ENCODE measurements around the gene KLF13. TPM values are rescaled to one million over a fixed set of nuclear protein-coding genes. Genes with fewer than 3 reads are reported as not detected.

KLF13 gene
- total RNA-seq, 1 donor from 2014 or later = 42.7 TPM

DNA sequence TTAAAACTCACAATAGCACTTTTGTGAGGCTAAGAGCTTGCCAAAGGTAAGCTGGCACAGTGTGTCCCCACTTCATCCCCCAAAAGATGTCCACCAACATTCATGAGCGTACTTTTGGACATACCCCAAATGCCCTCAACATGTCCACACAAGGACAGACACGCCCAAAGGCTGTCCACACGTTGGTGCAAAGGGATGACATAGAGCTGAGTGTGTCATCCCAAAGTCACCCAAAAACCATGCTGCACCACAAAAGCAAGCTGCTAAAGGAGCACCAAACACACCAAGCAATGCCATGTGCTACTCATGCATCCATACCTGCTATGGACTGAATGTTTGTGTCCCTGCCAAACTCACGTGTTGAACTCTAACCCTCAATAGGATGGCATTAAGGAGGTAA, 57.9 kb downstream of the KLF13 start:
- ATAC-seq = peak; percentile 41

DNA sequence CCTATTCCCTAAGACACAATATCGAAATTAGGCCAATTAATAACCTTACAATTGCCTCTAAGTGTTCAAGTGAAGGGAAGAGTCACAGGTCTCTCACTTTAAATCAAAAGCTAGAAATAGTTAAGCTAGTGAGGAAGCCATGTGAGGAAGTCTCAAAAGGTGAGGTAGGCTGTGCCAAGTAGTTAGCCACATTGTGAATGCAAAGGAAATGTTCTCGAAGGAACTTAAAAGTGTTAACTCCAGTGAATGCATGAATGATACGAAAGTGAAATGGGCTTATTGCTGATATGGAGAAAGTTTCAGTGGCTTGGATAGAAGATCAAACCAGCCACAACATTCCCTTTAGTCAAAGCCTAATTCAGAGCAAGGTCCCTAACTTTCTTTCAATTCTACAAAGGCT, 59.1 kb downstream of the KLF13 start:
- no peak for ATAC-seq

- no peak for ATAC-seq
Observed at GRCh38 chr15:31387092-31387478, 60.5 kb downstream of the KLF13 start.

DNA sequence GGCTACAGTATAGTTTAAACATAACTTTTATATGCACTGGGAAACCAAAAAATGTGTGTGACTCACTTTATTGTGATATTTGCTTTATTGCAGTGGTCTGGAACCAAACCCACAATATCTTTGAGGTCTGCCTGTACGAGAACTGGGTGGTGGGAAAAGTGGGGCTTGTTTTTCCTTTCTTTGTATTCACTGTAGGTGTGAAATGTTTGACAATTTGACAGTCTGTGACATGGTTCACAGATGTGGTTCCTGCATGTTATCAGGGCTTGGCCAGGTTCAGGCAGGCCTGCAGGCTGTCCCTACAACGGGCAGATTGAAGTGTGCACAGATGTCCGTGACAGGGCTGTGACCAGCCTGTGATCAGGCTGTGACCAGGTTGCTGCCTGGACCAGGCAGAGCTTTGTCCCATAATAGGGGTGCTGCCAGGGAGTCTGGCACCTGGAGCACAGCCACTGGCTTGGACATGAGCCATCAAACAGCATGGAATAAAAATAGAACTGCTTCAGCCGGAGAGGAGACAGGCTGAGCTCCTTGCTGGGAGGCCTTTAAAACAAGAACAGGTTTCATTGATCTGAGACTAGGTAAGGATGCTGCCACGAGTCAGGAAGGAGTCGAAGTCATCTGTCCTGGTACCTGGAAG, 61.0 kb downstream of the KLF13 start:
- ATAC-seq = no peak

GRCh38 chr15:31389576-31389975, 62.9 kb downstream of the KLF13 start:
- ATAC-seq = no peak

DNA sequence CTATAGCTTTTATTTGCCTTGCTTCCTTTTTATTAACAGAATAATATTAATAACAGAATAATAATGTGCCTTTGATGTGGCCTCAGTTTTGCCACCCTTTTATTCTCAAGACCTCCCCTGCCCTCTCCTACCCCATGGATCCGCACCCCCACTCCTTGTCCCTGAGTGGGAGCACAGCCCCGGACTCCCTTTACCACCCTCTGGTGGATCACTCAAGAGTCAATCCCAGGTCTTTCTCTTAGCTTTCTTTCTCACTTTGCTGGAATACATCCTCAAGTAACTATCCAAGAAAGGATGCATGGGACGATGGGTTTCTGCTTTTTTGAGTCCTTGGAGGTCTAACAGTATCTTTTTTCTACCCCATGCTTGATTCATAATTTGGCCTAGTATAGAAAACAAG, 63.4 kb downstream of the KLF13 start:
- ATAC-seq = no peak

DNA sequence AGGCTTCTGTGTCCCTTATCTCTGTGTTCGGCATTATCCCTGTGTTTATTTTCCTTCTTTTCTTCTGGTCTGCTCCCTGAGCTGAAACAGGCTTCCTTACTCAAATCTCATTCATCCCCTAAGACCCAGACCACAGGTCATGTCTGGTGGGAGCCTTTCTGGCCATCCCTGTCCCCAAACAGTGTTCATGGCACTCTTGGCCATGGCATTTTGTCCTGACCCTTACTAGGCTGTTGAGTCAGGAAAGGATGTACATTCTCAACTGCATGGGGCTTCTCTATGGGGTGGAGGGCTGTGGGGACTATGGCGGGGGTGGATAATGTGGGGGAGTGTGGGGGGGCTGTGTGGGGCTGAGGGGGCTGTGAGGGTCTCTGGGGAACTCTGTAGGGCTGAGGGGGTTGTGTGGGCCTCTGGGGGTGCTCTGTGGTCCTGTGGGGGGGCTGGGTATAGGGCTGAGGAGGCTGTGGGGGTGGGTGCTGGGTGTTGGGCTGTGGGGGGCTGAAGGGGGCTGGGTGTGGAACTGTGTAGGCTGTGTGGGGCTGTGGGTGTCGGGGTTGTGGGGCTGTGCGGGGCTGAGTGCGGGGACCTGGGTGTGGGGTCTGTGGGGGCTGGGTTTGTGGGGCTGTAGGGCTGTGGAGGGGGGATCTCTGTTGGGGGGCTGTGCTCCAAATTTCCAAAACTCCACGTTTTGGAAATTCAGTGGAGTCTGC, 64.3 kb downstream of the KLF13 start:
- peak; percentile 4 for ATAC-seq

DNA sequence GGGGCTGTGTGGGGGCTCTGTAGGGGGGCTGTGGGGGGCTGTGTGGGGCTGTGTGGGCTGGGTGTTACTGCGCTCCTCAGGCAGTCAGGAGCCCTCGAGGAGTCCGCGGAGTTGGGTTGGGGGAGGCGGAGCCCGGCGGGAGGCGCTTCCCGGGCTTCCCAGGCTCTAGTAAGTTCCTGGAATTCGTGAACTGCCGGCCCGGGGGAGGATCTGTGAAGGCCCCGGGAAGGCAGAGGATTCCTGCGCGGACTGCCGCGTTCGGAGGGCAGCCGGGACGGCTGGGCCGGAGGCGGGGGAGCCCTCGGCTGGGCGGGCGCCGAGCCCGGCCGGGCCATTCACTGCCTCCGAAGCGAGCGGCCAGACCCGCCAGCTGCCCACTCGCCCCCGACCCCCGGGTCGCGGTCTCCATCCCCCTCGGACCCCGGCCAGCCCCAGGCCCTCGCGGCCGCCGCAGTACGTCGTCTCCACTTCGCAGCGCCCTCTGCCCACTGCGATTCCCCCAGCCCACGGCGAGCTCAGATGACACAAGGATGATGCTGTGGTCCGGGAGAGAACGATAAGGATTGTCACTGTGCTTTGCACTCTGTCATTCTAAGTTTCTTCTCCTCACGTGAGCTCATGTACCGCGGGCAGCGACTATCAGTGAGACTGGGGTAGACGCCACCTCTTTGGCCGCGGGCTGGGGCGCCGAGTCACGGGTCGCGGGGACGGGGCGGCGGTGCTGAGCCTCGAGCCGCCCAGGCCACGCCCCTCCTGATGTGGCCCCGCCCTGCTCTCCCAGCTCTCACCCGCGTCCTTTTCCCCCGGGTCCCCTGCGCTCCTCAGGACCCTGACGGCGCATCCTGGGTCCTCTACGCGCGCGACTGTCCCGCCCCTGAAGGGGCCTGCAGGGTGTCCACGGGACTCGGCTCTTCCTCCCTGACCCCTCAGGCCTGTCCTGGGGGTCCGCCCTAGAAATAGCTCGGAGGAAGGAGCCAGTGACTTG, 65.3 kb downstream of the KLF13 start:
- ATAC-seq = peak; percentile 77

GRCh38 chr15:31392761-31393401, 66.2 kb downstream of the KLF13 start:
- peak; percentile 10 for ATAC-seq

DNA sequence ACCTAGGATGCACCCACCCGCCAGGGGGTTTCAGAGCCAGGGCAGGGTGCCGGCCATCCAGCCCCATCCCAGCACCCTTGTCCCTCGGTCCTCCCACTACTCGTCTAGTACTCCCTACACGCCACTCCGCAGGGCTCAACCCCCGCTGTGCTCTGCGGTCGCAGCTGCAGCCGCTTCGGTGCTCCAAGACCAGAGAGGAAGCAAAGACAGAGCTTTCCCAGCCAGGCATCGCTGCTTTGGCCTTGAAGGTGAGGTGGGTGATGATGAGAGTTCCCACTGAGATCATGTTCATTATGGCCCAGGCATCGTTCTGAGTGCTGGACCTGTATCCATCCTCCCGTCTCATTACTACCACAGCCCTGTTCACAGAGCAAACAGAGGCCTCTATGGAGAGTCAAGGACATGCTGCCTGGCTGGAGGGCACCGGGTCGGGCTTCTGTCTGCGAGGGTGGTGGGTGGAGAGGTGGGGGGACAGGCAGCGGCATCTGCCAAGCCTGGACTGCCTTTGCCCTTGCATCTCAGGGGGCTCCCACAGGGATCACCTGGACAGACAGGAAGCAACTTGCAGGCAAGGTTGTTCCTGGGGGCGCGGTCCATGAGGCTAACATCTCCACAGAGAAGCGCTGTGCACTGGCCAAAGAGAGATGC, 66.9 kb downstream of the KLF13 start:
- ATAC-seq = no peak

GRCh38 chr15:31396881-31397560, 70.4 kb downstream of the KLF13 start:
- peak; percentile 81 for ATAC-seq

- ATAC-seq = peak; percentile 44
Observed at GRCh38 chr15:31397851-31398661, 71.4 kb downstream of the KLF13 start.

- ATAC-seq = peak; percentile 49
Observed at GRCh38 chr15:31398677-31399301, 72.2 kb downstream of the KLF13 start.

DNA sequence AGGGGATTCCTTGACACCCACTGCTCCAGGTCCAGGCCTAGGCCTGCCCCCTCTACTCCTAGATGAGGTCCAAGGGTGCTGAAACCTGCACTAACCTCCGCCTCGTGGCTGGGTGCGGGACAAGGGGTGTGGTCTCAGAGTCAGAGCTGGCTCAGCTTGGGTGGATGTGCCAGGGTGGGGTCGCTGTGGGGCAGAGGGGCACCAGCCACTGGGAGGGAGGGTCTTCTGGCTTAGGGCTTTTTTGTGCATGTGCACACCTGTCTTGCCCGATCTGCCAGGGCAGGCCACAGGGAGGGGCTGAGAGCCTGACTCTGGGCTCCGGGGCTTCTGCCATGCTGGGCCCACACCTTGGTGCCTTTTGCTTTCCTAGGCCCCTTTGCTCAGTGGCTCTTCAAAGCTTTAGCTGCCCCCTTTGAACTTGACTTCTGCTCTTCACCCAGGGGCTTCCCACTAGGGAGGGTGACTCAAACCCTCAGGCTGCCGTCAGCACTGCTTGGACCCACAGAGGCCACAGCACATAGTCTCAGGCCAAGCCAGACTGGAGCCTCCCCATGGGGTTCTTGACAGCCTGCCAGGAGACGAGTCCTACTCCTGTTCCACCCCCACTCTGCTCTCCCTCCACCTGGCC, 73.0 kb downstream of the KLF13 start:
- peak; percentile 25 for ATAC-seq

GRCh38 chr15:31400222-31400927, 73.7 kb downstream of the KLF13 start:
- no peak for ATAC-seq

DNA sequence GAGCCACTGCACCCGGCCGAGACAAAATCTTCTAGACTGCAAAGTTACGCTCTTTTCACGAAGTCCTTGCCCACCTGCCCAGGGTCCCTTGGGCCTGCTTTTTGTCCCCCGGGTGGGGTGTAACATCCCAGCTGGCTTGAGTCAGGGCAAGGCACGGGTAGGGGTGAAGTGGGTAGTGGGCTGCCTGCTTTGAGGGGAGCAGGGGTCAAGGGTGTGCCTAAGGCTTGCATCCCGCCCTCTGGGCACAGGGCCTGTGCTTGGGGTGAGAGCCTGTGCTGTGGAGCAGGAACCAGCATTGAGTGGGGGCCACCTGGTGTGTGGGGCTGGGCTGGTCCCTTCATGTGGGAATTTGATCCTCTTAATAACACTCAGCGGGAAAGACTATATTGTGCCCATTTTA, 74.6 kb downstream of the KLF13 start:
- no peak for ATAC-seq

- no peak for ATAC-seq
Observed at GRCh38 chr15:31402003-31402402, 75.4 kb downstream of the KLF13 start.

DNA sequence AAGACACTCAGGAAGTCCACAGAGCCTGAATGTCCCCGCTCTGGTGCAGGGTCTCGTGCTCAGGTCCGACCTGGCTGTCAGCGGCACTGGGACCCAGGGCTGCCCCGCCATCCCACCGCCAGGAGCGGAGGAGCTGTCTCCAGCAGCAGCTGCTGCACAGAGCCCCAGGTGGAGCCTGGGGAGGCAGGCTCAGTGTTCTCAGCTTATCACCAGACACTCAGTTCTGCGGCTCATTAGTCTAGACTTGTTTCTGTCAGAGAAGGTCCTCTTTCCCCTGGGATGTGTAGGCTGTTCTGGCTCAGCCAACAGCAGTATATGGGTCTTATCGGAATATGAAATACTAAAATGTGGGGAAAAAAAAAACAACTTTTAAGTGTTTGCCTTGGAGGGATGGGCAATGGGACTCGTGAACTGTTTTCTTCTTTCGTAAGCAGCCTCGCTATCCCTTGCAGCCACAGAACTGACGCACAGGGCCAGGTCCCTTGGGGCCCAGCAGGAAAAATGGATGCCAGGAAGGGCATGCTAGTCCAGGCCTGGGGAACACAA, 75.9 kb downstream of the KLF13 start:
- ATAC-seq = no peak

- no peak for ATAC-seq
Observed at GRCh38 chr15:31403096-31403495, 76.5 kb downstream of the KLF13 start.
